Heart right ventricle (tissue), 16 donors: ENCODE results near the gene ERBB4. TPM values are rescaled to one million over a fixed set of nuclear protein-coding genes. Genes with fewer than 3 reads are reported as not detected.

Experiments
- ATAC-seq, 8 donors: fragments of 200-7000 bp; cut with Tn5 transposase; one replicate each; pipeline ENCODE4 v1.9.1; 2020; ENCODE audit warnings: mild to moderate bottlenecking in 8 of 8, moderate library complexity in 8 of 8, moderate number of reproducible peaks in 1 of 8
- DNase-seq, 2 donors: peaks; one replicate each; pipeline ENCODE4 v3.0.0-alpha.2; 2020
- H3K27ac ChIP-seq, 10 donors: fragments of 200-600 bp; sonication (generic) in 2 of 10; one replicate each; pipeline versions ENCODE4 v1.5.0 to v1.8.0; 2020 to 2022; ENCODE audit warnings: mild to moderate bottlenecking in 3 of 10
- H3K27me3 ChIP-seq, 7 donors: fragments of 200-600 bp; one replicate each; pipeline ENCODE4 v1.8.0; 2021 to 2022; ENCODE audit warnings: mild to moderate bottlenecking in 2 of 7
- H3K36me3 ChIP-seq, 9 donors: fragments of 200-600 bp; sonication (generic) in 1 of 9; one replicate each; pipeline versions ENCODE4 v1.5.0 to v1.8.0; 2020 to 2022; ENCODE audit warnings: mild to moderate bottlenecking in 2 of 9
- H3K4me1 ChIP-seq, 9 donors: fragments of 200-600 bp; sonication (generic) in 1 of 9; one replicate each; pipeline versions ENCODE4 v1.5.0 to v1.8.0; 2020 to 2022; ENCODE audit warnings: mild to moderate bottlenecking in 4 of 9
- H3K4me3 ChIP-seq, 10 donors: fragments of 200-600 bp; sonication (generic) in 2 of 10; one replicate each; pipeline versions ENCODE4 v1.5.0 to v1.8.0; 2020 to 2022; ENCODE audit warnings: mild to moderate bottlenecking in 7 of 10, moderate library complexity in 2 of 10
- H3K9me3 ChIP-seq, 11 donors: fragments of 200-600 bp in 10 of 11; sonication (generic) in 2 of 11; one replicate each; pipeline versions ENCODE4 v1.5.0 to v1.8.0; 2013 to 2022; ENCODE audit warnings: mild to moderate bottlenecking in 2 of 11, control low read depth in 1 of 11, moderate library complexity in 1 of 11
- CTCF ChIP-seq, 9 donors: fragments of 200-600 bp; sonication (generic) in 2 of 9; IDR thresholded peaks; one replicate each; pipeline versions ENCODE4 v1.5.0 to v1.8.0; 2021 to 2022; ENCODE audit warnings: antibody characterized with exemption in 9 of 9, mild to moderate bottlenecking in 5 of 9, moderate library complexity in 1 of 9
- WGBS, 2 donors: extraction: QIAGEN DNeasy Blood & Tissue Kit; methylation state at CpG; one replicate each; pipeline ENCODE4 v1.1.7; 2013; ENCODE audit warnings: inconsistent platforms in 1 of 2; 5-methylcytosine and 5-hydroxymethylcytosine counted together
- intact Hi-C, 10 donors: fragments of 100-400 bp; cut with DNase I; formaldehyde crosslinking; loops; one replicate each; pipeline versions ENCODE4 v1.11.1 to v1.14.2; 2022
- polyA plus RNA-seq, 2 donors: library from polyadenylated mRNA; stranded (reverse); fragments of 200-250 nt; gene quantifications; one replicate each; pipeline ENCODE4 v1.2.3, GENCODE V29; 2013
- total RNA-seq, 10 donors: library from RNA; stranded (reverse); fragmentation: NEBNext Ultra II Directional in 3 of 10; extraction: Animal tissue kit (Norgen Biotek cat#: 25700) in 3 of 10; gene quantifications; one replicate each; pipeline versions ENCODE4 v1.2.1 to v1.2.4, GENCODE V29; 2021 to 2023
- donor health status: Arrhythmogenic right ventricular cardiomyopathy.
- donor health status: ischemic (EF 13 %, LVEDD 7.1; RV severe dilation, severe dysfunction).
- donor health status: healthy with polysubstance abuse.
- donor health status: DM: no; HTN: yes; CAD: no.
- donor health status: DM: no; HTN: no; CAD: no.
- donor health status: ischemic (EF 25% LVEDD 6.9; RV normal size, moderate dysfunction).
- donor health status: ischemic (EF 25% LVEDD 5.7; RV mildly dilated, moderate dysfunction).
- donor health status: healthy.
- donor health status: DM: yes; HTN: yes; CAD: no.
- donor health status: Ischemic cardiomyopathy.
- donor health status: ischemic (EF 35%, LVEDD 5.7; RV mildly dilated, moderate dysfunction).
- donor health status: nonischemic (EF 11% LVEDD 7.7; RV severe dilation, severe dysfunction).
- donor health status: DM: yes; HTN: yes; CAD: no.
- donor health status: PGD.
- donor health status: ischemic (EF 29% LVEDD 5.4; RV normal size, mild dysfunction).
- donor health status: nonischemic (EF 23%, LVEDD 6.1; RV moderate dilation, normal function).

The ERBB4 gene
- total and polyA plus RNA-seq, 12 donors, result 1.2 to 24.6 (median 16.1) TPM

GRCh38 chr2:212528106-212528856 is 10.3 kb downstream of the ERBB4 start:
- peaks cover 0 to 47% (median 4%) of the 10 kb centered on the region in 9 donors for H3K4me1 ChIP-seq

GRCh38 chr2:212526059-212526458 is 12.5 kb downstream of the ERBB4 start:
- TF ChIP-seq CTCF (IDR thresholded peaks at IDR 0.05), result no peak
- H3K4me3 ChIP-seq, result peak overlapping the region in 2 of 10 donors; percentile 1 to 8
- peaks cover 0 to 4% (median 0%) of the 10 kb centered on the region in 7 donors for H3K27me3 ChIP-seq
- DNase-seq (no peak), ATAC-seq (peak in 3 of 8 donors; percentile 47 to 78 (median 62))
- intact Hi-C loops, result loop anchor here in 1 of 10 donors (10.0 kb wide), 1 partner anchor 371 kb away; no protein-coding TSS in a partner anchor
- peaks cover 0 to 47% (median 4%) of the 10 kb centered on the region in 9 donors for H3K4me1 ChIP-seq
- no peaks in the 10 kb centered on the region for H3K36me3 ChIP-seq
- peak overlapping the region in 6 of 10 donors; percentile 7 to 64 (median 44) for H3K27ac ChIP-seq
- H3K9me3 ChIP-seq, result no peaks in the 10 kb centered on the region
- WGBS, 2 donors, result 30 to 48% methylated on average over 1 of the region's 1 CpG

More at GRCh38 chr2:212528106-212528856, 10.3 kb downstream of the ERBB4 start:
- WGBS, 2 donors, result 32 to 42% methylated on average over 6 of the region's 6 CpGs
- no peak for TF ChIP-seq CTCF (IDR thresholded peaks at IDR 0.05)
- no peaks in the 10 kb centered on the region for H3K36me3 ChIP-seq
- H3K9me3 ChIP-seq, result no peaks in the 10 kb centered on the region
- H3K27ac ChIP-seq, result peak overlapping the region in 4 of 10 donors; percentile 10 to 34 (median 23)
- ATAC-seq (peak in 7 of 8 donors; percentile 52 to 89 (median 81)), DNase-seq (peak; percentile 12 to 22)
- peak overlapping the region in 2 of 10 donors; percentile 14 to 20 for H3K4me3 ChIP-seq
- intact Hi-C loops, result loop anchor here in 1 of 10 donors (10.0 kb wide), 1 partner anchor 373 kb away; no protein-coding TSS in a partner anchor
- H3K27me3 ChIP-seq, result peaks cover 0 to 9% (median 1%) of the 10 kb centered on the region in 7 donors

DNA sequence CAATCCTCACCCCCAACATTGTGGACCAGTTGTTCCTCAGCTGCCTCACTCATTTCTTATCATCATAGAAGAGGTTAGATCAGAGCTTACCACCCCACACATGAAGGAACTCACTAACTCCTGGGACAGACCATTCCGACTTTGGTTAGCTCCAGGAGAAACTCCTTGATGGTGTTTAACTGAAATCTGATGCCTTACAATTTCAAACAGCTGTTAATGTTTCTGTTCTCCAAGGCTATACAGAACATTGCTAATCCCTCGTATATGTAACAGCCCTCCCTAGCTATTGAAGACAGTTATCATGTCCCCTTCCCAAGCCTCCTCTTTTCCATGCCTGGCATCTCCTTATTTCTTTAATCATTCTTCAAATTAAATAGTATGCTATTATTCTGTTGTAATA is 14.8 kb downstream of the ERBB4 start:
- intact Hi-C loops, result loop anchor here in 1 of 10 donors (10.0 kb wide), 1 partner anchor 369 kb away; no protein-coding TSS in a partner anchor
- 37 to 44% methylated on average over 2 of the region's 2 CpGs for WGBS, 2 donors

More for the DNA sequence above, 14.8 kb downstream of the ERBB4 start:
- ATAC-seq (no peak), DNase-seq (no peak)
- Histone ChIP-seq H3K4me1 (peaks cover 0 to 44% (median 0%) of the 10 kb centered on the region in 9 donors), H3K36me3 (no peaks in the 10 kb centered on the region), H3K9me3 (no peaks in the 10 kb centered on the region), H3K27ac (no peak overlapping the region), H3K27me3 (peaks cover 0 to 4% (median 0%) of the 10 kb centered on the region in 7 donors), H3K4me3 (no peak overlapping the region)
- no peak for TF ChIP-seq CTCF (IDR thresholded peaks at IDR 0.05)
